Lower leg skin (tissue), 3 donors: ENCODE results near the gene EXOC6B.

Source experiments
- CTCF ChIP-seq, 3 donors: fragments of 450-650 bp; IDR thresholded peaks; one replicate each; pipeline ENCODE4 v1.5.1; 2016; ENCODE audit warnings: antibody characterized with exemption in 3 of 3, mild to moderate bottlenecking in 3 of 3, moderate library complexity in 2 of 3
- POLR2A ChIP-seq, 2 donors: fragments of 450-650 bp; IDR thresholded peaks; one replicate each; pipeline ENCODE4 v1.6.1; 2016 to 2017; ENCODE audit warnings: antibody characterized with exemption in 2 of 2, mild to moderate bottlenecking in 1 of 2, moderate library complexity in 1 of 2

DNA sequence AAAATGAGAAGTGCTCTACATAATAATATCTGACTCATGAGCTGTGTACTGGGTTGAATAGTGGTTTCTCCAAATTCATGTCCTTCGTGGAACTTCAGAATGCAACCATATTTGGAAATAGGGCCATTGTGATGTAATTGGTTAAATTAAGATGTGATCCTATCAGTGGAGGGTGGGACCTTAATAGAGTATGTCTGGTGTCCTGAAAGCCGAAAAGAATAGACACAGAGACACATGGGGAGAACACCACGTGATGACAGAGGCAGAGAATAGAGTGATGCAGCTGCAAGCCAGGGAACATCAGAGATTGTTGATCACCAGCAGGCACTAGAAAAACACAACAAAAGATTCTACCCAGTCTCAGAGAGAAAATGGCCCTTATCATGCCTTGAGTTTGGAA lies 310.1 kb downstream of the EXOC6B start:
- TF ChIP-seq POLR2A (IDR thresholded peaks at IDR 0.05) (no peak), CTCF (IDR thresholded peaks at IDR 0.05) (no peak)
